Measurements from ENCODE around the gene RELT.
A peak's percentile ranks its signal among the peaks of the same experiment; 100 is the strongest.

RELT gene

GRCh38 chr11:73372375-73372993, 3.7 kb upstream of the RELT start:
- Histone ChIP-seq H3K4me3 (ENCODE audit: low read depth, low read length) (no peak overlapping the region), H3K36me3 (peaks cover 4% of the 10 kb centered on the region; the same call in 1 of the 2 replicates), H3K9me3 (ENCODE audit: severe bottlenecking) (no peaks in the 10 kb centered on the region), H3K27me3 (ENCODE audit: insufficient read depth, low read depth, severe bottlenecking) (no peaks in the 10 kb centered on the region), H3K27ac (no peak overlapping the region)
- TF ChIP-seq CTCF (IDR thresholded peaks at IDR 0.05; ENCODE audit: low read depth, low read length), result peak; percentile 29; the same call in 1 of the 2 replicates
- no peak for DNase-seq

GRCh38 chr11:73374151-73374550, 2.0 kb upstream of the RELT start:
- H3K4me3 ChIP-seq (ENCODE audit: low read depth, low read length), result no peak overlapping the region
- TF ChIP-seq CTCF (IDR thresholded peaks at IDR 0.05; ENCODE audit: low read depth, low read length), result no peak
- no peak overlapping the region for H3K27ac ChIP-seq
- H3K36me3 ChIP-seq, result peaks cover 13% of the 10 kb centered on the region
- no peak for DNase-seq
- H3K9me3 ChIP-seq (ENCODE audit: severe bottlenecking), result no peaks in the 10 kb centered on the region
- no peaks in the 10 kb centered on the region for H3K27me3 ChIP-seq (ENCODE audit: insufficient read depth, low read depth, severe bottlenecking)

- Histone ChIP-seq H3K27ac (peak overlapping the region; percentile 70), H3K27me3 (ENCODE audit: insufficient read depth, low read depth, severe bottlenecking) (no peaks in the 10 kb centered on the region), H3K36me3 (peaks cover 14% of the 10 kb centered on the region), H3K9me3 (ENCODE audit: severe bottlenecking) (no peaks in the 10 kb centered on the region), H3K4me3 (ENCODE audit: low read depth, low read length) (no peak overlapping the region)
- no peak for TF ChIP-seq CTCF (IDR thresholded peaks at IDR 0.05; ENCODE audit: low read depth, low read length)
- no peak for DNase-seq
Observed at GRCh38 chr11:73375830-73376159, 404 bp upstream of the RELT start.

GRCh38 chr11:73376803-73377629, 817 bp downstream of the RELT start:
- peak; percentile 44 for DNase-seq
- Histone ChIP-seq H3K27ac (peak overlapping the region; percentile 89), H3K36me3 (peaks cover 17% of the 10 kb centered on the region), H3K27me3 (ENCODE audit: insufficient read depth, low read depth, severe bottlenecking) (no peaks in the 10 kb centered on the region), H3K4me3 (ENCODE audit: low read depth, low read length) (peak overlapping the region; percentile 76), H3K9me3 (ENCODE audit: severe bottlenecking) (no peaks in the 10 kb centered on the region)
- no peak for TF ChIP-seq CTCF (IDR thresholded peaks at IDR 0.05; ENCODE audit: low read depth, low read length)

- H3K27me3 ChIP-seq (ENCODE audit: insufficient read depth, low read depth, severe bottlenecking), result no peaks in the 10 kb centered on the region
- H3K9me3 ChIP-seq (ENCODE audit: severe bottlenecking), result no peaks in the 10 kb centered on the region
- DNase-seq, result no peak
- H3K4me3 ChIP-seq (ENCODE audit: low read depth, low read length), result no peak overlapping the region
- H3K27ac ChIP-seq, result no peak overlapping the region
- no peak for TF ChIP-seq CTCF (IDR thresholded peaks at IDR 0.05; ENCODE audit: low read depth, low read length)
- H3K36me3 ChIP-seq, result peaks cover 32% of the 10 kb centered on the region
Observed at GRCh38 chr11:73379189-73379880, 3.1 kb downstream of the RELT start.

All from WERI-Rb-1 (cell line).